Stomach (tissue), 9 donors: ENCODE data around the gene CD96. TPM values are rescaled to one million over a fixed set of nuclear protein-coding genes. Genes with fewer than 3 reads are reported as not detected.

Experiments
- DNase-seq, 2 donors: peaks; one replicate each; pipeline versions ENCODE4 v3.0.0 to v3.0.0-alpha.2; 2013 to 2019
- H3K27ac ChIP-seq, 5 donors: fragments of 200-600 bp in 4 of 5; sonication (generic) in 4 of 5; one replicate each; pipeline ENCODE4 v1.5.1; 2013 to 2019; ENCODE audit warnings: mild to moderate bottlenecking in 1 of 5, moderate library complexity in 1 of 5
- H3K27me3 ChIP-seq, 3 donors: fragments of 200-600 bp; sonication (generic); one replicate each; pipeline ENCODE4 v1.5.1; 2017 to 2019; ENCODE audit warnings: mixed run types in 1 of 3
- H3K36me3 ChIP-seq, 4 donors: fragments of 200-600 bp; sonication (generic); 1 replicate in 3 of 4; 2 replicates in 1 of 4; pipeline ENCODE4 v1.5.1; 2016 to 2019
- H3K4me1 ChIP-seq, 4 donors: fragments of 200-600 bp; sonication (generic); one replicate each; pipeline ENCODE4 v1.5.1; 2016 to 2019
- H3K4me3 ChIP-seq, 4 donors: fragments of 200-600 bp; sonication (generic) in 3 of 4; one replicate each; pipeline ENCODE4 v1.5.1; 2016 to 2019; ENCODE audit warnings: mild to moderate bottlenecking in 1 of 4
- H3K9me3 ChIP-seq, 4 donors: fragments of 200-600 bp; sonication (generic); one replicate each; pipeline ENCODE4 v1.5.1; 2016 to 2019
- CTCF ChIP-seq, 7 experiments: fragments of 450-650 bp in 4 of 7; fragments of 200-600 bp in 3 of 7; sonication (generic) in 3 of 7; IDR thresholded peaks; one replicate each; pipeline ENCODE4 v1.5.1; 2016 to 2019; ENCODE audit warnings: antibody characterized with exemption in 7 of 7, control low read depth in 2 of 7, mild to moderate bottlenecking in 1 of 7
- EP300 ChIP-seq: sonication (generic); formaldehyde crosslinking; IDR thresholded peaks from one replicate; pipeline ENCODE4 v1.6.1; 2017; ENCODE audit warnings: antibody characterized with exemption
- POLR2A ChIP-seq, 4 donors: fragments of 450-650 bp; IDR thresholded peaks; one replicate each; pipeline ENCODE4 v1.6.1; 2016; ENCODE audit warnings: antibody characterized with exemption in 4 of 4, control low read depth in 2 of 4, mild to moderate bottlenecking in 1 of 4, moderate library complexity in 1 of 4
- POLR2AphosphoS5 ChIP-seq, 3 donors: sonication (generic); formaldehyde crosslinking; IDR thresholded peaks; one replicate each; pipeline ENCODE4 v1.6.1; 2016; ENCODE audit warnings: antibody characterized with exemption in 3 of 3
- WGBS, 5 donors: extraction: QIAGEN DNeasy Blood & Tissue Kit in 3 of 5; methylation state at CpG; one replicate each; pipeline versions ENCODE4 v1.1.5 to v1.1.7; 2013 to 2018; 5-methylcytosine and 5-hydroxymethylcytosine counted together
- intact Hi-C: fragments of 100-400 bp; cut with DNase I; formaldehyde crosslinking; loops from one replicate; pipeline ENCODE4 v1.15.1; 2023; ENCODE audit warnings: low total_unique reads
- polyA plus RNA-seq, 3 donors: library from polyadenylated mRNA; stranded (reverse); fragments of 200-250 nt; gene quantifications; one replicate each; pipeline ENCODE4 v1.2.3, GENCODE V29; 2013
- total RNA-seq, 5 donors: library from RNA; depleted of rRNA; stranded (reverse); fragments of >200 nt; gene quantifications; one replicate each; pipeline versions ENCODE4 v1.1.0 to v1.2.3, GENCODE V29; 2014 to 2016
- donor health status: healthy with polysubstance abuse.
- donor health status: Bipolar disorder and iron deficiency.
- donor health status: healthy.

The CD96 gene
- total and polyA plus RNA-seq, 8 donors = 0.19 to 57.2 (median 5.7) TPM

- Histone ChIP-seq H3K4me1 (peaks cover 17 to 39% (median 28%) of the 10 kb centered on the region in 4 donors), H3K4me3 (peak overlapping the region in 2 of 4 donors; percentile 0 to 19), H3K36me3 (no peaks in the 10 kb centered on the region), H3K27ac (peak overlapping the region in 2 of 5 donors; percentile 42 to 46), H3K27me3 (no peaks in the 10 kb centered on the region), H3K9me3 (no peaks in the 10 kb centered on the region)
- DNase-seq = peak; percentile 51 to 56
- intact Hi-C loops = no loop called here
- 40 to 47% (median 42%) methylated on average over 8 of the region's 8 CpGs for WGBS, 5 donors
- TF ChIP-seq POLR2AphosphoS5 (IDR thresholded peaks at IDR 0.05) (peak in 2 of 3 donors; percentile 14 to 49), EP300 (no peak)
Measured at GRCh38 chr3:111676211-111677006, 134.4 kb downstream of the CD96 start.

GRCh38 chr3:111677007-111677392 is 135.0 kb downstream of the CD96 start:
- Histone ChIP-seq H3K9me3 (no peaks in the 10 kb centered on the region), H3K27ac (peak overlapping the region in 1 of 5 donors; percentile 42), H3K27me3 (no peaks in the 10 kb centered on the region), H3K4me1 (peaks cover 17 to 39% (median 28%) of the 10 kb centered on the region in 4 donors), H3K36me3 (no peaks in the 10 kb centered on the region), H3K4me3 (no peak overlapping the region)
- DNase-seq = no peak
- intact Hi-C loops = no loop called here
- TF ChIP-seq POLR2AphosphoS5 (IDR thresholded peaks at IDR 0.05) = no peak
- no peak for TF ChIP-seq POLR2A (IDR thresholded peaks at IDR 0.05)
- TF ChIP-seq EP300 = no peak
- no peak for TF ChIP-seq CTCF (IDR thresholded peaks at IDR 0.05)
- WGBS, 5 donors = 57 to 73% (median 69%) methylated on average over 4 of the region's 4 CpGs

- DNase-seq = no peak
- TF ChIP-seq EP300 (no peak), POLR2AphosphoS5 (IDR thresholded peaks at IDR 0.05) (no peak), CTCF (IDR thresholded peaks at IDR 0.05) (no peak), POLR2A (IDR thresholded peaks at IDR 0.05) (no peak)
- Histone ChIP-seq H3K4me1 (peaks cover under 1 to 7% (median 6%) of the 10 kb centered on the region in 4 donors), H3K9me3 (no peaks in the 10 kb centered on the region), H3K27ac (no peak overlapping the region), H3K27me3 (no peaks in the 10 kb centered on the region), H3K36me3 (no peaks in the 10 kb centered on the region), H3K4me3 (no peak overlapping the region)
- WGBS, 5 donors = 65 to 72% (median 67%) methylated on average over 7 of the region's 7 CpGs
- intact Hi-C loops = no loop called here
Measured at GRCh38 chr3:111681661-111682426, 139.8 kb downstream of the CD96 start.

GRCh38 chr3:111684640-111685039 is 142.6 kb downstream of the CD96 start:
- intact Hi-C loops = no loop called here
- H3K27ac ChIP-seq = no peak overlapping the region
- H3K36me3 ChIP-seq = no peaks in the 10 kb centered on the region
- H3K9me3 ChIP-seq = no peaks in the 10 kb centered on the region
- H3K4me1 ChIP-seq = no peaks in the 10 kb centered on the region
- H3K27me3 ChIP-seq = no peaks in the 10 kb centered on the region
- no peak for DNase-seq
- WGBS, 5 donors = 78 to 85% (median 82%) methylated on average over 4 of the region's 4 CpGs
- H3K4me3 ChIP-seq = no peak overlapping the region
- TF ChIP-seq POLR2AphosphoS5 (IDR thresholded peaks at IDR 0.05) (no peak), POLR2A (IDR thresholded peaks at IDR 0.05) (no peak), CTCF (IDR thresholded peaks at IDR 0.05) (no peak), EP300 (no peak)
